Jurkat, Clone E6-1 (cell line): ENCODE results near the gene CCNDBP1. TPM values are rescaled to one million over a fixed set of nuclear protein-coding genes. Genes with fewer than 3 reads are reported as not detected.
"Not testable (repeated sequence)": the region's sequence is repeated elsewhere in the genome, so short reads cannot be mapped to it uniquely, and the experiment has no call there.

Source experiments
- DNase-seq: peaks from one replicate; pipeline ENCODE4 v3.0.0-alpha.2; 2011; ENCODE audit warnings: low read depth, low spot score
- H3K4me3 ChIP-seq: 2 replicates; pipeline ENCODE4 v1.5.1; 2011; ENCODE audit warnings: mild to moderate bottlenecking, low read length, control low read depth, moderate library complexity
- polyA plus RNA-seq: library from polyadenylated mRNA; unstranded; fragments of >200 nt; gene quantifications from one replicate; pipeline ENCODE4 v1.2.1, GENCODE V29; 2012; ENCODE audit warnings: missing spikeins; ENCODE audit not compliant: insufficient read length, insufficient read depth

The CCNDBP1 gene
- polyA plus RNA-seq, result 53.3 TPM

GRCh38 chr15:43185157-43186002 is at the start of gene CCNDBP1:
TSS of gene CCNDBP1 (plus strand) at chr15:43185403. CDS start at chr15:43185499, 96 bp downstream.
- H3K4me3 ChIP-seq, result peak within 1 kb of the TSS; percentile 70
- DNase-seq, result peak; percentile 60

GRCh38 chr15:43143203-43143941 is 41.8 kb upstream of the CCNDBP1 start:
- no peak overlapping the region for H3K4me3 ChIP-seq
- DNase-seq, result no peak

- H3K4me3 ChIP-seq, result no peak overlapping the region
- peak; percentile 21 for DNase-seq
Measured at GRCh38 chr15:43144512-43144911, 40.7 kb upstream of the CCNDBP1 start.

- no peak for DNase-seq
- H3K4me3 ChIP-seq, result no peak overlapping the region
Measured at GRCh38 chr15:43146184-43146583, 39.0 kb upstream of the CCNDBP1 start.

- H3K4me3 ChIP-seq, result no peak overlapping the region
- DNase-seq, result no peak
Measured at GRCh38 chr15:43150191-43150929, 34.8 kb upstream of the CCNDBP1 start.

GRCh38 chr15:43151688-43152087 is 33.5 kb upstream of the CCNDBP1 start:
- H3K4me3 ChIP-seq, result no peak overlapping the region
- peak; percentile 93 for DNase-seq

- H3K4me3 ChIP-seq, result no peak overlapping the region
- no peak for DNase-seq
Measured at GRCh38 chr15:43153269-43153668, 31.9 kb upstream of the CCNDBP1 start.

GRCh38 chr15:43165801-43166325 is 19.3 kb upstream of the CCNDBP1 start:
- no peak overlapping the region for H3K4me3 ChIP-seq
- no peak for DNase-seq

- H3K4me3 ChIP-seq, result not testable (repeated sequence)
Measured at GRCh38 chr15:43167261-43167660, 17.9 kb upstream of the CCNDBP1 start.

GRCh38 chr15:43168192-43169107 is 16.8 kb upstream of the CCNDBP1 start:
- no peak overlapping the region for H3K4me3 ChIP-seq
- DNase-seq, result no peak

More at GRCh38 chr15:43167261-43167660, 17.9 kb upstream of the CCNDBP1 start:
- DNase-seq, result not testable (repeated sequence)

GRCh38 chr15:43169888-43170287 is 15.3 kb upstream of the CCNDBP1 start:
- no peak overlapping the region for H3K4me3 ChIP-seq
- DNase-seq, result no peak

GRCh38 chr15:43175656-43176309 is 9.4 kb upstream of the CCNDBP1 start:
- not testable (repeated sequence) for DNase-seq, H3K4me3 ChIP-seq

GRCh38 chr15:43177147-43177546 is 8.1 kb upstream of the CCNDBP1 start:
- not testable (repeated sequence) for DNase-seq, H3K4me3 ChIP-seq

- DNase-seq, result no peak
- no peak overlapping the region for H3K4me3 ChIP-seq
Measured at GRCh38 chr15:43183270-43183669, 1.9 kb upstream of the CCNDBP1 start.

- H3K4me3 ChIP-seq, result peak overlapping the region; percentile 70
- no peak for DNase-seq
Measured at GRCh38 chr15:43184407-43185124, 637 bp upstream of the CCNDBP1 start.

GRCh38 chr15:43186003-43186353 is 775 bp downstream of the CCNDBP1 start:
- DNase-seq, result no peak
- H3K4me3 ChIP-seq, result peak overlapping the region; percentile 70

- peak; percentile 51 for DNase-seq
- H3K4me3 ChIP-seq, result no peak overlapping the region
Measured at GRCh38 chr15:43187544-43188155, 2.4 kb downstream of the CCNDBP1 start.
